Lower leg skin (tissue), 3 donors: ENCODE measurements around the gene ZNF777.

Experiments
- CTCF ChIP-seq, 3 donors: fragments of 450-650 bp; IDR thresholded peaks; one replicate each; pipeline ENCODE4 v1.5.1; 2016; ENCODE audit warnings: antibody characterized with exemption in 3 of 3, mild to moderate bottlenecking in 3 of 3, moderate library complexity in 2 of 3
- POLR2A ChIP-seq, 2 donors: fragments of 450-650 bp; IDR thresholded peaks; one replicate each; pipeline ENCODE4 v1.6.1; 2016 to 2017; ENCODE audit warnings: antibody characterized with exemption in 2 of 2, mild to moderate bottlenecking in 1 of 2, moderate library complexity in 1 of 2

DNA sequence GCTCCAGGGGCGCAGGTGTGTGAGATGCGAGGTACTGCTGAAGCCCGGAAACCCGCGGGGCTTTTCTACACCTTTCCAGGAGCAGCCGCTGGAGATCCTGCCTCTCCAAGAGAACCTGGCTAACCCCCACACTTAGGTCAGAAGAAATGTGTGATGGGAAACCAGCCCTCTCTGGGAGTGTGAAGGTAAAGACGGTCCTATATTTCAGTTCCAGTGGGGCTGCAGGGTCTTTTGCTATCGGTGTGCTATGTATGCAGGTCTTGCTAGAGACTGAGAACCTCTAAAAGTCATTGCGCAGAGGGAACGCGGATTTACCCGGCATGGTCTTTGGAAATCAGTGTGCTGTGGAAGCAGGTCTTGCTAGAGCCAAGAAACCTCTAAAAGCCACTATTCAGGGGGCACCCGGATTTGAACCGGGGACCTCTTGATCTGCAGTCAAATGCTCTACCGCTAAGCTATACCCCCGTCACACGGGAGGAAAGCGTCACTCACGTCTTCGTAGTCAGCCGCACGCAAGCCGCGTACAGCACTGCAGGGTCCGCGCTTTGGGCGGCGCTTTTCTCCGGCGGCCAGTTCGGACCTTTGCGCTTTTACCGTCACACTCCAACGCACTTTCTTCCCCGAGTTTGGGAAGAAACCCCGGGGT lies 46.0 kb downstream of the ZNF777 start:
- TF ChIP-seq POLR2A (IDR thresholded peaks at IDR 0.05) (no peak), CTCF (IDR thresholded peaks at IDR 0.05) (no peak)
